Thoracic aorta (tissue), 2 donors: Measurements from ENCODE around the gene PNMT. TPM values are rescaled to one million over a fixed set of nuclear protein-coding genes. Genes with fewer than 3 reads are reported as not detected.

Experiments
- ATAC-seq: fragments of 150-250 bp; one replicate; pipeline ENCODE4 v1.8.0; 2017; ENCODE audit warnings: low read depth; ENCODE audit not compliant: insufficient number of reproducible peaks, low FRiP score
- DNase-seq: peaks from one replicate; pipeline ENCODE4 v3.0.0-alpha.2; 2020; ENCODE audit warnings: low spot score
- H3K27ac ChIP-seq, 2 donors: fragments of 200-600 bp; sonication (generic); 1 replicate in 1 of 2; 2 replicates in 1 of 2; pipeline ENCODE4 v1.5.1; 2016; ENCODE audit warnings: mild to moderate bottlenecking in 2 of 2, moderate library complexity in 2 of 2
- H3K27me3 ChIP-seq: fragments of 200-600 bp; sonication (generic); replicated peaks from 2 replicates; pipeline ENCODE4 v1.6.0; 2016; ENCODE audit warnings: mild to moderate bottlenecking; ENCODE audit not compliant: insufficient read depth
- H3K36me3 ChIP-seq: fragments of 200-600 bp; sonication (generic); one replicate; pipeline ENCODE4 v1.5.1; 2016
- H3K4me1 ChIP-seq, 2 donors: fragments of 200-600 bp; sonication (generic); 1 replicate in 1 of 2; 2 replicates in 1 of 2; pipeline versions ENCODE4 v1.5.1 to v1.6.0; 2016; ENCODE audit warnings: low read depth in 2 of 2, mild to moderate bottlenecking in 1 of 2; ENCODE audit not compliant: control insufficient read depth in 1 of 2
- H3K4me3 ChIP-seq: fragments of 200-600 bp; sonication (generic); 2 replicates; pipeline ENCODE4 v1.5.1; 2016; ENCODE audit warnings: mild to moderate bottlenecking
- H3K9me3 ChIP-seq: fragments of 200-600 bp; sonication (generic); 2 replicates; pipeline ENCODE4 v1.5.1; 2016
- CTCF ChIP-seq: fragments of 200-600 bp; sonication (generic); IDR thresholded peaks from one replicate; pipeline ENCODE4 v1.5.1; 2019; ENCODE audit warnings: antibody characterized with exemption
- total RNA-seq, 2 donors: library from RNA; depleted of rRNA; stranded (reverse); fragments of >200 nt; gene quantifications; one replicate each; pipeline versions ENCODE4 v1.1.0 to v1.2.3, GENCODE V29; 2016

The PNMT gene
- 10 to 100 TPM in 1 of 2 donors, 1 to 10 TPM in 1; 3.1 to 22.9 TPM for total RNA-seq

- Histone ChIP-seq H3K9me3 (no peaks in the 10 kb centered on the region), H3K27ac (peak within 1 kb of the TSS; percentile 59 to 77), H3K4me3 (peak within 1 kb of the TSS; percentile 69), H3K4me1 (peaks cover 22 to 69% of the 10 kb centered on the region in 2 donors), H3K27me3 (no peaks in the 10 kb centered on the region), H3K36me3 (no peaks in the 10 kb centered on the region)
- TF ChIP-seq CTCF = peak; percentile 69
- DNase-seq (no peak), ATAC-seq (no peak)
These were observed at the start of gene PNMT for GRCh38 chr17:39667945-39668924. Gene PNMT, plus strand, starts transcription at chr17:39668453. Its CDS starts 23 bp downstream, at chr17:39668476.

- Histone ChIP-seq H3K4me1 (peaks cover 0 to 26% of the 10 kb centered on the region in 2 donors), H3K27me3 (no peaks in the 10 kb centered on the region), H3K4me3 (peak overlapping the region; percentile 72), H3K27ac (no peak overlapping the region), H3K36me3 (no peaks in the 10 kb centered on the region), H3K9me3 (no peaks in the 10 kb centered on the region)
- DNase-seq = no peak
- no peak for TF ChIP-seq CTCF
- no peak for ATAC-seq
These were observed 49.1 kb upstream of the PNMT start for GRCh38 chr17:39618956-39619785.

- TF ChIP-seq CTCF = no peak
- H3K36me3 ChIP-seq = no peaks in the 10 kb centered on the region
- peaks cover 0 to 26% of the 10 kb centered on the region in 2 donors for H3K4me1 ChIP-seq
- no peak for ATAC-seq
- H3K4me3 ChIP-seq = no peak overlapping the region
- DNase-seq = no peak
- no peaks in the 10 kb centered on the region for H3K9me3 ChIP-seq
- no peak overlapping the region for H3K27ac ChIP-seq
- H3K27me3 ChIP-seq = no peaks in the 10 kb centered on the region
These were observed 48.5 kb upstream of the PNMT start for GRCh38 chr17:39619786-39620101.

- TF ChIP-seq CTCF = peak; percentile 99
- Histone ChIP-seq H3K27me3 (no peaks in the 10 kb centered on the region), H3K4me1 (peaks cover 2 to 28% of the 10 kb centered on the region in 2 donors), H3K9me3 (no peaks in the 10 kb centered on the region), H3K27ac (no peak overlapping the region), H3K36me3 (no peaks in the 10 kb centered on the region), H3K4me3 (peak overlapping the region; percentile 30)
- peak; percentile 72 for ATAC-seq
- peak; percentile 77 for DNase-seq
These were observed 46.5 kb upstream of the PNMT start for GRCh38 chr17:39621523-39622379.
